Left cardiac atrium (tissue), 4 donors: Measurements from ENCODE around the gene FABP3. TPM values are rescaled to one million over a fixed set of nuclear protein-coding genes. Genes with fewer than 3 reads are reported as not detected.
"Not testable (repeated sequence)": the region's sequence is repeated elsewhere in the genome, so short reads cannot be mapped to it uniquely, and the experiment has no call there.

ENCODE experiments used
- ATAC-seq, 2 donors: fragments of 200-7000 bp; cut with Tn5 transposase; one replicate each; pipeline ENCODE4 v1.9.1; 2020; ENCODE audit warnings: mild to moderate bottlenecking in 2 of 2, moderate library complexity in 2 of 2
- DNase-seq: peaks from one replicate; pipeline ENCODE4 v3.0.0-alpha.2; 2020
- intact Hi-C, 2 donors: fragments of 100-400 bp; cut with DNase I; formaldehyde crosslinking; loops; one replicate each; pipeline versions ENCODE4 v1.14.1 to v1.15.1; 2022 to 2023
- total RNA-seq, 2 donors: library from RNA; stranded (reverse); fragmentation: NEBNext Ultra II Directional; extraction: Animal tissue kit (Norgen Biotek cat#: 25700); gene quantifications; one replicate each; pipeline ENCODE4 v1.2.1, GENCODE V29; 2021
- donor health status: DM: no; HTN: yes; CAD: no.
- donor health status: DM: no; HTN: yes; CAD: no; lungs with severe emphysema.
- donor health status: DM: yes; HTN: yes; CAD: no.
- donor health status: Dilated cardiomyopathy.

FABP3 gene
- total RNA-seq, 2 donors from 2014 or later: 2,432 to 3,075 TPM

DNA sequence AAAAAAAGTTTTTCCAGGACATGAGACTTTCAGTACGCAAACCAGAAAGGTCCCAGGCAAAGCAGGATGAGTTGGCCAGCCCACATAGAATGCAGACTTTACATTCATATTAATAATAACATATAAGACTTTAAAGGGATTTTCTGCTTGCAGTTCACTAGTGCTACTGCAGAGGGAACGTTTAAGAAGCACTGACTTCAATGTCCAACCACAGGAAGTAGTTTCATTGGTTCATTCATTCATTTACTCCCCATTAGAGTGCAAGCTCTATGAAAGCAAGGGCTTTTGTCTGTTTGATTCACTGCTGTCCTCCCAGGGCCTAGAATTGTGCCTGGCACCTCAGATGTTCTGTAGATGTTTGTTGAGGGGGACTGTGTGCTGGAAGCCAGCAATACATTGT is 28.4 kb upstream of the FABP3 start:
- DNase-seq (no peak), ATAC-seq (no peak)
- intact Hi-C loops: no loop called here

DNA sequence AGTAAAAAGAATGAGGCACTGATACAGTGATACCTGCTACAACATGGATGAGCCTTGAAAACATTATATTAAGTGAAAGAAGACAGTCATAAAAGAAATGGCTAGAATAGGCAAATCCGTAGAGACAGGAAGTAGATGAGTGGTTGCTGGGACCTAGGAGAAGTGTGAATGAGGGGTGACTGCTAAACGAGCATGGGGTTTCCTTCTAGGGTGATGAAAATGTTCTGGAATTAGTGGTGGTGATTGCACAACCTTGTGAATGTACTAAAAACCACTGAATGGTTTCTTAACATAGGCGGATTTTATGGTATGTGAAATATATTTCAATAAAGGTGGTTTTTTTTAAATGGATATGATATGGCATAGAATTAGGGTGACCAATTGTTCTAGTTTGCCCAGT is 27.5 kb upstream of the FABP3 start:
- DNase-seq (no peak), ATAC-seq (no peak)
- intact Hi-C loops: no loop called here

DNA sequence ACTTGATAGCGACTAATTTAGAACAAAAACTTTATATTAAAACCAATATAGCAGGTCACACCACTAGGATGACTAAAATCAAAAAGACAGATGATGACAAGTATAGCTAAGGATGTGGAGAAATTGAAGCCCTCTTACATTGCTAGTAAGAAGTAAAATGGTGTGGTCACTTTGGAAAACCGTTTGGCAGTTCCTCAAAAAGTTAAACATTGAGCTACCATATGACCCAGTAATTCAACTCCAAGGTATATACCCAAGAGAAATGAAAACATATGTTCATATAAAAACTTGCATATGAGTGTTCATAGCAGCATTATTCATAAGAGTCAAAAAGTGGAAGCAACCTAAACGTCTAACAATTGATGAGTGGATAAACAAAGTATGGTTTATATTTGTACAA is 27.1 kb upstream of the FABP3 start:
- DNase-seq (no peak), ATAC-seq (no peak)
- intact Hi-C loops: no loop called here

DNA sequence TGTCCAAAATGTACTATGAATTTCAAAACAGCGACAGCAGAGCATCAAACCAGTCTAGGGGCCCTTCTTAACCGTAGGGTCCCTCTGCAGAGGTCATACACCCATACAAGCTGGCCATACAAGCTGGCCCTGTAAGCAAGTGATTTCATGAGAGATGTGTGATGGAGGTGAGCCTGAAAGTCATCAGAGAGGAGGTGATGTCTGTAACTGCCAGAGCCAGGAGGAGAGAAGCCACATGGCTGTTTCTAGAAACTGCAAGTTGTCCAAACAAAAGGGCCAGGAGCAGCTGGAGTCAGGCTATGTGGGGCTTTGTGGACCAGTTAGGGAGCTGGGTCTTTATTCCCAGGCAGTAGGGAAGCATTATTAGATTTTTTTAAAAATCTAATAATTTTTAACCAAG is 25.4 kb upstream of the FABP3 start:
- intact Hi-C loops: no loop called here
- no peak for ATAC-seq
- no peak for DNase-seq

DNA sequence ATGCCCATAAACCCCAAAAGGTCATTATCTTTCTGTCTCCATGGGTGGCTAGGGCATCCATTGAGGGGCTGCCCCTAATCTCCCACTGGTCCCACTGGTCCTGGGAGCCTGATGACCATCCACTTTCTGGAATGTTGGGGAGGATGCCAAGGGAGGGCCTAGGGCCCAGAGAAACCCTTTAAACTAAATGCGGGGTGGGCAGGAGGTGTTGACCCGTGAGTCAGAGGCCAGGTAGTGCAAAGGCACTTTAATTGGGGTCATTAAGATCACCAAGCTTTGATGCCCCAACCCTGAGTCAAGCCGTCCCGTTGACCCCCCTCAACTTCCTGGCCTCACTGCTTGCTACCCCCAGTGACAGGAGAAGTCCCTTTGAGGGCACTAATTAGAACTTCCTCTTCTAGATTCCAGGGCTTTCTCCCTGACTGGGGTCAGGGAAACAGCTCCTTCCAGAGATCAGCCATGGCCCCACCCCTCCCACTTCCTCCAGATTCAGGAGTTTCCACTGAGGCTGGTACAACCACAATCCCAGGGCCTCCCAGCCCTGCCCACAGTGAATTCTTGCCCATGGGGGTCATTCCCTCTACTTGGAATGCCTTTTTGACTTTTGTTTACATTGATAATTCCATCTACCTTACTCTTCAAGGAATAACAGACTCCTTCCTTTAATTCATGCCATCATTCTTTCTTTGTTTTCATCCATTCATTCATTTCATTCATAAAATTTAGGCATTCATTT is 24.7 kb upstream of the FABP3 start:
- no peak for DNase-seq
- intact Hi-C loops: no loop called here
- ATAC-seq: no peak

DNA sequence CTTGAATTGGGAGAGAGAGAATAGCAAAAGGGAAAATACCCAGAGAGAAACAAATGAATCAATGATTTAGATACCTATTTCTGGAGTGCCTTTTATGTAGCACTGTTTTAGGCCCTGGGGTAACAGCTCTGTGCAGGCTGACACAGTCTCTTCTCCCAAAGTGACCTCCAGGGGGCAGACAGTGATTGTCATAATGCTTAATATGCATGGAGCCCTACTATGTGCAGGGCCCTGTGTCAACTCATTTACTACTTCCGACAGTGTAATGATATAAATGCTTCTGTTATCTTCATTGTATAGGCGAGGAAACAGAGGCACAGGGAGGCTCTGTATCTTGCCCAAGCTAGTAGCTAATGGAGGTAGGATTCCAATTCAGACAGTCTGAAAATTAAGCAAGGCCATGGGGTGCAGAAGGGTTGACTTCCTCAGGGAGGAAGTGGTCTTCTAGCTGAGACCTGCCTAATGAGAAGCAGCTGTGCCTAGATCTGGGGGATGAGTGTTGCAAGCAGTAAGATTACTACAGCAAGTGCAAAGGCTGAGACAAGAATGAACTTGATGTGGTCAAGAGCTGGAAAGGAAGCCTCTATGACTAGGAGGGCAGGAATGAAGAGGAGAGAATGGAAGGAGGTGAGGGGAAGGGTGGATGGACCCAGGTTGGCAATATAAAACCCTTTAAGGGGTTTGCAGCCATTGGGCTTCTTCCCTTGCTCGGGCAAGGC is 23.9 kb upstream of the FABP3 start:
- intact Hi-C loops: no loop called here
- DNase-seq (no peak), ATAC-seq (no peak)

DNA sequence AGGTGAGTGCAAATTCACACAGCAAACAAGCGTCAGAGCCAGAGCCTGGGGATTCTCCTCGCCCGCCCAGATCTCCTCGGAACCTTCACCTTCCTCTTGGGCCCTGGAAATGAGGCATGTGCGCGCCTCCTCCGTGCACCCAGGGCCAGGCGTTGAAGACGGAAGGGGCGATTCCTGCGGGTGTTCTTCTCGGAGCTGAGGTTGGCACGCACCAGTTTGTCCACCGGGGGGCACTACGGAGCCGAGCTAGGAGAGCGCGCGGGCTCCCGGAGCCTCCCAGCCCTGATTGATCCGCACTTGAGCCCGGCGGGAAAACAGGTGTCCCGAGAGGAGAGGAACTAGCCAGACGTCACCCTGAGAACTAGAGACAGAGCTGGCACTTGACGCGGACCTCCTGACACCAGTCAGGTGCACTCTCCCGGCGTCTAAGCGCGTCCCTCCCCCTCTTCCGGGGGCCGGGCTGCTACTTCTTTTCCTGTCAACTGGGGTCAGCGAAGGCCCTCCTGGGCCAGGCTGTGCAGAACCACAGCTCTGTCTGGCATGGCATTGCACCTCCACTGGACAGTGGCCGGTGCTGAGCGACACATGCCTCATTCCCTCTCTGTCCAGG is 21.8 kb upstream of the FABP3 start:
- DNase-seq (peak; percentile 84), ATAC-seq (peak; percentile 91 to 96)
- intact Hi-C loops: loop anchor here (2.0 to 5.0 kb wide), 2 partner anchors 28 to 153 kb away; no protein-coding TSS in a partner anchor

DNA sequence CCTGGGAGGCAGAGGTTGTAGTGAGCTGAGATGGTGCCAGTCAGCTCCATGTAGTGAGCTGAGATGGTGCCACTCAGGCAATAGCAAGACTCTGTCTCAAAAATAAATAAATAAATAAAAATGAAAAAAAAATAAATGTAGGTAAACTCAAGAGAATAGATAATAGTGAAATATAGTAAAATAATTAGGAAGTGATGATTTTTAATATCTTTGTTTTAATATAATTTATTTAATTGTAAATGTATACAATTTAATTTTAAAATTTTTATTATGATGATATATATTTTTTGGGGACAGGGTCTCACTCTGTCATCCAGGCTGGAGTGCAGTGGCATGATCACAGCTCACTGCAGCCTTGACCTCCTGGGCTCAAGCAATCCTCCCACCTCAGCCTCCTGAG is 20.6 kb upstream of the FABP3 start:
- intact Hi-C loops: loop anchor here in 1 of 2 donors (5.0 kb wide), 1 partner anchor 154 kb away; no protein-coding TSS in a partner anchor
- ATAC-seq: no peak
- DNase-seq: no peak

DNA sequence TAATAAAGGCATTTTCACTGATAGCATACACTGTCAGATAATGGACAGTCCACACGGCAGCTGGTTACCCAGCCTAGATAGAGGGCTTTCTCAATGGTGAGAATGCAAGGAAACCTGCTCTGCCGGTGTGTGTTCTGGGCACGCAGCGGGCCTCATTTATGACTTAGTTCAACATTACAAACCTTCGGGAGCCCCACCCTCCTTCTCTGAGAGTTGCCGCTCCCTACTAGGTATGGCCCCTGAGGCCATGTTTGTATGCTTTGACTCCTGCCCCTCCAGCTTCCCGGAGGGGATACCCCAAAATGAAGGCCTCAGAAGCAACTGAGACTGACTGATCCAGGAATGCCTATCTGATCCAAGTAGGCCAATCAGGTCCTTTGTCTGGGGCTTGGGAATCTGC is 17.2 kb upstream of the FABP3 start:
- intact Hi-C loops: loop anchor here in 1 of 2 donors (5.0 kb wide), 1 partner anchor 157 kb away; no protein-coding TSS in a partner anchor
- no peak for DNase-seq
- ATAC-seq: no peak

DNA sequence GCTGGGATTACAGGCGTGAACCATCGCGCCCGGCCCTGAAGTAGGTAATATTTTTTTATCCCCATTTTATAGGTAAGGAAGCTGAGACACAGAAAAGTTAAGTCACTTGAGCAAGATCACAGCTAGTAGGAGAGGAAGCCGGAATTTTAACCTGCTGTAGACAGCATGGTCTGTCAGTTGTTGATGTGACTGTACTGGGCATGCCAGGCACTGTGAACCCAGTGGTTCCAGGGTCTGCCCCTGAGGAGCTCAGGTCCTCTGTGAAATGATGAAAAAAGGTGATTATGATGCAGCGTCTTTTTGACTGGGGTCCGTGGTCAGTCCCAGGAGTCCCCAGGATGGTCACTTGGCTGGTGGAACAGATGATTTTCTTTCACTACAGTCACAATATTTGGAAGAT is 16.7 kb upstream of the FABP3 start:
- DNase-seq (no peak), ATAC-seq (no peak)
- intact Hi-C loops: loop anchor here in 1 of 2 donors (5.0 kb wide), 1 partner anchor 158 kb away; no protein-coding TSS in a partner anchor

DNA sequence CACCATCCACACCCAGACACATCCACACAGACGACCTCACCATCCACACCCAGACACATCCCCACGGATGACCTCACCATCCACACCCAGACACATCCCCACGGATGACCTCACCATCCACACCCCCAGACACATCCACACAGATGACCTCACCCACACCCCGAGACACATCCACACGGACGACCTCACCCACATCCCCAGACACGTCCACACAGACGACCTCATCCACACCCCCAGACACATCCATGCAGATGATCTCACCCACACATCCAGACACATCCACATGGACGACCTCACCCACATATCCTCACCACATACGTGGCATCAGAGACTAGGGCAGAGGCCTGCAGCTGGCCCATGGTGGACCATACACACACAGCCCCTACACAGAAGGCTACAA is 14.7 kb upstream of the FABP3 start:
- intact Hi-C loops: no loop called here
- ATAC-seq (no peak), DNase-seq (no peak)

DNA sequence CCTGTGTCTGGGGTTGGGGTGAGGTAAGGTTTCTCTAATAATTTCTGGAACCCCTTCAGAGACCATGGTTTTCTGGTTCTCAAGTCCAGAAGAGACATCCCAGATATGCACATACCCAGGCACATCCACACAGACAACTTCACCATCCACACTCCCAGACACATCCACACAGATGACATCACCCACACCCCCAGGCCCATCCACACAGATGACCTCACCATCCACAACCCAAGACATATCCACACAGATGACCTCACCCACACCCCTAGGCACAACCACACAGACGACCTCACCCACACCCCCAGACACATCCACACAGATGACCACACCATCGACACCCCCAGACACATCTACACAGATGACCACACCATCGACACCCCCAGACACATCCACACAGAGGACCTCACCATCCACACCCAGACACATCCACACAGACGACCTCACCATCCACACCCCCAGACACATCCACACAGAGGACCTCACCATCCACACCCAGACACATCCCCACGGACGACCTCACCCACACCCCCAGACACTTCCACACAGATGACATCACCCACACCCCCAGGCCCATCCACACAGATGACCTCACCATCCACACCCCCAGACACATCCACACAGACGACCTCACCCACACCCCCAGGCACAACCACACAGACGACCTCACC is 13.8 kb upstream of the FABP3 start:
- ATAC-seq, intact Hi-C loops: not testable (repeated sequence)

DNA sequence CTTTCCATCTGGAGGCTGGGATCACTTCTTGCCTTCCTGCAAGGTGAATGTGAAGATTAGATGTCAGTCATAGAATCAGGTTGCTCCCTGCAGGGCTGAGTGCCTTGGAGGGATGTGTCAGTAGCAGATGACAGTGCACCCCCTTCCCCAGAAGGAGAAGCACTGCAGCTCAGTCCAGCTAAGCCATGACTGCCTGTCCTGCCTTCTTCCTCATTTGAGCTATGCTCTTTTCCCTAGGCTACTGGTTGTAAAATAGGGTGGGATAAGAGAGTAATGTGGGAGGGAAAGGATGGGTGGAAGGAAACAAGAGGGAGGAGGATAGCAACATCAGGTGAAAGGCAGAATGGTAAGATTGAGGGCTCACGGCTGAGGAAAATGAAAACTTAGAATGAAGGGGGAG is 11.1 kb upstream of the FABP3 start:
- no peak for ATAC-seq
- intact Hi-C loops: no loop called here
- no peak for DNase-seq

More for the DNA sequence above, 13.8 kb upstream of the FABP3 start:
- not testable (repeated sequence) for DNase-seq

DNA sequence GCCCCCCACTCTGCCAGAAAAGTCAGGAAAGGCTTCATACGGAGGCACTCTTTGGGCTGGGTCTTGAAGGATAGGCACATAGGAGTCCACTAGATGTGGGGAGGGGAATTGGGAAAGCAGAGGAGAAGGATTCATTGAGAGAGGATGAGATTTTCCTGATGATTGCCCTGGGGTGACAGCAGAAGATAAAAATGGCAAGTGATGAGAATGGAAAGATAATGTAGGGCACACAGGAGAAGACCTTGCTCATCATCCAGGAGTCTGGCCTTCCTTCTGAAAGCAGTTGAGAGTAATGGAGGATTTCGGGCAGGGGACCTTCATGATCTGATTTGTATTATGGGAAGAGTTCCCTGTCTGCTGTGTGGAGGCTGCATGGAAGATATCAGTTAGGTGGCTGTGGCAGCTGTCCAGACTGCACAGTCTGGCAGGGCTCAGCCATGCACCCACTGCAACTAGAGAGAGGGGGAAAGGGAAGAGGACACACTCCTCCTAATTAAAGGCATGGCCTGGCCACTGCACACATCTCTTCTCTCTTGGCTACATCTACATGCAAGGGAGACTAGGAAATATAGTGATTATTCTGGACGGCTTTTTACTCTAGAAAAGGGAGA is 9.6 kb upstream of the FABP3 start:
- intact Hi-C loops: no loop called here
- peak; percentile 70 to 71 for ATAC-seq
- peak; percentile 34 for DNase-seq

DNA sequence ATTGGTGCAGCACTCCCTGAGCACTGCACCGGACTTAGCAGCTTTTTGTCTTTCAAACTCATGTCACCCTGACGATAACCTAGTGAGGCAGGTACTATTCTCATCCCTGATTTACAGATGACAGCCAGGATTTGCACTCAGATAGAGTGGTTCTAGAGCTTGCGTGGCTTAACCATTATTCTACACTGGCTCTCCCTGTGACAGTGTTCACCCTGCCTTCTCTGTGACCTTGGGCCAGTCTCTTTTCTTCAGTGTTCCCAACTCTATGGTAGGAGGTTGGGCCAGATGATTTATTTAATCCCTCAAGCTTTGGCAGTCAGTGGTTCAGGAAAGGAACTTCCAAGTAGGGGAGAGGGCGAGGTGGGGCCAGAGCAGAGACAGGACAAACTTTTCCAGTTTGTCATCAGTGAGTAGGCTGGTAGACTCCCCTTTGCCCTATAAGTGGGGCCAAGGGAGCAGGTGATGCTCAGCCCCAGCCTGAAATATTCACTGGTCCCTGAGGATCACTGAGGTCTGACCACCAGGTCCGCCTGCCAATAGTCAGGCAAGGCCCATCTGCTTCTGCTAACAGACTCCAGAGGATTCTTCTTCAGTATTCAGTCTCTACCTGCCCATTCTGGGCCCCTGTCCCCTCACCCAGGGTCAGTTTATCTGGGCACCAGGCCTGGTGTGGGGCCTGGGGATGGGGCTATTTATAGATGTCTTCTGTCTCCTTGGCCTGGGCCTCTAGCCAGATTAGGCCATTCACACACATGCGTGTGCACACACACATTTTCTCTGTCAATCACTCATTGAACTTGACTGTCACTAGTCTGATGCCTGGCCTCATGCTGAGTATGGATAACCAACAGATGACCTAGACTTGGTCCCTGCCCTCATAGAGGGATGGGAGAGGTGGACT is 8.8 kb upstream of the FABP3 start:
- ATAC-seq: peak; percentile 74 to 82
- peak; percentile 52 for DNase-seq
- intact Hi-C loops: no loop called here

DNA sequence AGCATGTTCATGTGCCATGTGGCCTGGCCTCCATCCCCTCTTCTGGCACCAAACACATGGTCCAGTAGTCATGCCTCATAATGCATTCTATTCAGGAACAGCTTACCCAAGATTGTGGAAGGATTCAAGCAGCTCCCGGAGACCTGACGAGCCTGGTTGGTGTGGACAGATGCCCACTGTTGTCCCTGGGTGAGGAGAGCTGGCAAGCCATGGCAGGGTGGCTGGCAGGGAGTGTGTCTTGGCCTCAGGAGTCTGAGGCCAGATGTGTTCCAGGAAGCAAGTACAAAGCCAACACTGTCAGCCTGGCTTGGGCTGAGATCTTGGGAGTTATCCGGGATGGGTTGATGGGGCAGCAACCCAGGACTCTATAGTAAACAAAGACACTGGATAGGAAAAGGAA is 7.3 kb upstream of the FABP3 start:
- ATAC-seq (peak in 1 of 2 donors; percentile 19), DNase-seq (no peak)
- intact Hi-C loops: no loop called here

DNA sequence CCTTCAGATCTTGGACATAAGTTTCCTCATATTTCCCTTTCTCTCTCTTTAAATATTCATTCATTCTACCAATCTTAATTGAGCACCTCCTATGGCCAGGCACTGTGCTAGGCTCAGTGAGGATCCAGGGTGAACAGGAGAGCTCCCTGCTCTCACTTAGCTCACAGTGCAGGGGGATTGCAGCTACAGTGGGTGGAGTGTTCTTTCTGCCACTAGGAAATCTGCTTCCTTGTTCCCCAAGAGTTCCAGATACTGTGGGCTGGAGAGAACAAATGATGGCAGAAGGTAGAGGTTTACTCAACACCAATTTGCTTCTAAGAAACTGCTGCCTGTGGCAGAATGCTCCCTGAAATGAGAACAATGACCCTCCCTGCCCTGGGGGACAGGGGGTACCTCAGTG is 5.1 kb upstream of the FABP3 start:
- intact Hi-C loops: no loop called here
- no peak for DNase-seq
- ATAC-seq: no peak

DNA sequence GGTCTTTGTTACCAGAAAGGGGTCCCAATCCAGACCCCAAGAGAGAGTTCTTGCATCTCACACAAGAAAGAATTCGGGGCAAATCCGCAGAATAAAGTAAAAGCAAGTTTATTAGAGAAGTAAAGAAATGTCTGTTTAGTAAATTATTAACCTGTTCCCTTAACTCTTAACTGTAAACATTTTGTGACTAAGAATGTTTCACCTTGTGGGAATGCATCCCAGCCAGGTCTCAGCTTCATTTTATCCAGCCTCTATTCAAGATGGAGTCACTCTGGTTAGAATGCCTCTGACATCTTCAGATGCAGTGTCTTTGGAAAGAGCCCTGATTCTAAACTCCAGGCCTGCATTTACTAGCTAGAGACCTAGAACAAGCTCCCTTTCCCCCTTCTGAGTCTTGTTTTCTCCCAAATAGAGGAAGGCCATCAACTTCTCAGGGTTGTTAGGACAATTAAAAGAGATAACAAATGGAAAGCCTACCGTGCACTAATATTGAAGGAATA is 4.5 kb upstream of the FABP3 start:
- no peak for ATAC-seq
- intact Hi-C loops: no loop called here
- DNase-seq: no peak
